GM21528 (cell line): Measurements from ENCODE around the gene ZNF724.
"Not testable (repeated sequence)": the region's sequence is repeated elsewhere in the genome, so short reads cannot be mapped to it uniquely, and the experiment has no call there.

Experiments
- ATAC-seq: cut with Tn5 transposase; IDR thresholded peaks from one replicate; pipeline ENCODE4 v1.9.1; 2021; ENCODE audit warnings: mild to moderate bottlenecking, moderate library complexity; ENCODE audit not compliant: unreplicated experiment, low FRiP score

Gene ZNF724

DNA sequence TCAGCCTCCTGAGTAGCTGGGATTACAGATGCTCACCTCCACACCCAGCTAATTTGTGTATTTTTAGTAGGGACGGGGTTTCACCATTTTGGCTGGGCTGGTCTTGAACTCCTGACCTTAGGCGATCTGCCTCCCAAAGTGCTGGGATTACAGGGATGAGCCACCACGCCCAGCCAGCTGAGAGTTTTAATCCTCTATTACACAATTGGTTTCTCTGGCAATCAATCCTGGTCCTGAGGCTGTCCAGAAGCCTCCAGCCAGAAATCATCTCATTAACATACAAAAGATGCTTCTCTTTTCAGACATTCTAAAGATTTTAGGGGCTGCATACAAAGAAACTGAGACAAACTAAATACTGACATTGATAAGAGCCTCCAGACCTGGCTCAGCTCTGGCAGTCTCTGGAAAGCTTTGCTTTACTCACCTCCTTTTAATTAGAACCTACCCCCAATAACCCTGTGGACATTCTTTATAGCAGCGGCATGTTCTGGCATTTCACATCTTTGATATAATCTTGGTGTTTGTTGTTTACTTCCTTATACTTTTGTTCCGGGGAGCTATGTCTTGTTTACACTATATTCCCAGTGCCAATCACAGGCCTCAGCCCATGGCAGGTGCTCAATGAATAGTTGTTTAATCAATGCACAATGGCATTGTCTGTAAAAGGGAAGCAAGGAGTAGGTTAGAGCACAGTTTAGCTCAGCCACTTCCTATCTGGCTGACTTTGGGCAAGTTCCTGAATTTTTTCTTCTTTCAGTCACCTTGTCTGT is 4.1 kb upstream of the ZNF724 start:
- no peak for ATAC-seq

DNA sequence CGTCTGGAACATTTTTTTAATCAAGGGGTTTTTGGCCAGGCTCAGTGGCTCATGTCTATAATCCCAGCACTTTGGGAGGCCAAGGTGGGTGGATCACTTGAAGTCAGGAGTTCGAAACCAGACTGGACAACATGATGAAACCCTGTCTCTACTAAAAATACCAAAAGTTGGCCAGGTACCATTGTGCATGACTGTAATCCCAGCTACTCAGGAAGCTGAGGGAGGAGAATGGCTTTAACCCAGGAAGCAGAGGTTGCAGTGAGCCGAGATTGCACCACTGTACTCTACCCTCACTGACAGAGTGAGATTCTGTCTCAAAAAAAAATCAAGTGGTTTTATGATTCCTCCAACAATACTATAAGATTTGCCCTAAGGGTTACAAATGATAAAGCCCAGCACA is 3.1 kb upstream of the ZNF724 start:
- ATAC-seq = not testable (repeated sequence)

DNA sequence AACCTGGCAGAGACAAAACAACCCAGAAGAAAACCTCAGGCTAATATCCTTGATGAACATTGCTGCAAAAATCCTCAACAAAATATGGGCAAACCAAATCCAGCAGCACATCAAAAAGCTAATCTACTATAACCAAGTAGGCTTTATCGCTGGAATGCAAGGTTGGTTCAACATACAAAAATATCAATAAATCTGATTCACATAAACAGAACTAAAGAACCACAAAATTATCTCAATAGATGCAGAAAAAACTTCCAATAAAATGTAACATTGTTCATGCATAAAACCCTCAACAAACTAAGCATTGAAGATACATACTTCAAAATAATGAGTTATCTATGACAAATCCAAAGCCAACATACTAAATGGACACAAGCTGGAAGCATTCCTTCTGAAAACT is 8.8 kb downstream of the ZNF724 start:
- no peak for ATAC-seq

DNA sequence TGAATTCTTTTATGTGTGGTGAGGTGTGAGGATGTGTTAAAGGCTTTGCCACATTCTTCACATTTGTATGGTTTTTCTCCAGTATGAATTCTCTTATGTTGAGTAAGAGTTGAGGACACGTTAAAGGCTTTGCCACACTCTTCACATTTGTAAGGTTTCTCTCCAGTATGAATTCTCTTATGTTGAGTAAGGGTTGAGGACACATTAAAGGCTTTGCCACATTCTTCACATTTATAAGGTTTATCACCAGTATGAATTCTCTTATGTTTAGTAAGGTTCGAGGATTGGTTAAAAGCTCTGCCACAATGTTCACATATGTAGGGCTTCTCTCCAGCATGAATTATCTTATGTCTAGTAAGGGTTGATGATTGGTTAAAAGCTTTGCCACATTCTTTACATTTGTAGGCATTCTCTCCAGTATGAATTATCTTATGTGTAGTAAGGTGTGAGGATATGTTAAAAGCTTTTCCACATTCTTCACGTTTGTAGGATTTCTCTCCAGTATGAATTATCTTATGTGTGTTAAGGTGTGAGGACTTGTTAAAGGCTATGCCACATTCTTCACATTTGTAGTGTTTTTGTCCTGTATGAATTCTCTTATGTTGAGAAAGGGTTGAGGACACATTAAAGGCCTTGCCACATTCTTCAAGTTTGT is 27.1 kb downstream of the ZNF724 start:
- ATAC-seq = no peak

DNA sequence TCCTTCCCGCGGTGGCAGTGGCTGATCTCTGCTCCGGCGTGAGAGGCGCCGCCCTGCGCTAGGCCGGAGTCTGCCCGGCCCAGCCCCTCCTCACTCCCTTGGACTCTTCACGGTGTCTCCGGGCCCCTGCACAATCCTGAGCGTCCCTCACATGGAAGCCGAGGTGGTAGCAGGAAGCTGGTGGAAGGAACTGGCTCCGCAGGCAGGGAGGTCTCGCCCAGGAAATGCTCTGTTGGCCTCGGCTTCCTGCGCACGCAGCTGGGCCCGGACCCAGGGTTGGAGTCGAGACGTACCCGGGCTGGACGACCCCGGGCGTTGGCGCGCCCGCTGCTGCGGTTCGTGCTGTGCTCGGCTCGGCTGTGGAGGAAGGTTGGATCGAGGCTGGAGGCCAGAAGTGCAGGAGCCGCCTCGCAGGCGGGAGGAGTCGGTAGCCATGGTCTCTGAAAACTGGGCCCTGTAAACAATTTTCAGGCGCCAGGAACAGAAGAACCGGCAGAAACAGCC is 46.3 kb downstream of the ZNF724 start:
- no peak for ATAC-seq

DNA sequence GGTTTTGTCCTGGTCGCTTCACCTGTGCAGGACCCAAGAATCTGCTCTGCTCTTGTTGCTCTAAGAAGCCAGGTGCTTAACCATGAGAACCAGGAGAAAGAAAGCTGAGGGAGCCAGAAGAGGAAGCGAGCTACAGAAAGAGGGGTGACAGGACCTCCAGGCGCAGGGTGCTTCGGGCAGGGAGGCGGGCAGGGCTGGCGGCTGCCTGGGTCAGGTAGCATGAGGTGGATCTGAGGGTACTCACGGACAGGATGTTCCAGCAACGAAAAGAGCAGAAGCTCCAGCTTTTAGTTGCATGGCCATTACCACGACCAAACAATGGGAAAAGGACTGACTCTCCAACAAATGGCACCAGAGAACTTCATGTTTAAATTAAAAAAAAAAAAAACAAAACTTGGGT is 59.9 kb downstream of the ZNF724 start:
- ATAC-seq = no peak

DNA sequence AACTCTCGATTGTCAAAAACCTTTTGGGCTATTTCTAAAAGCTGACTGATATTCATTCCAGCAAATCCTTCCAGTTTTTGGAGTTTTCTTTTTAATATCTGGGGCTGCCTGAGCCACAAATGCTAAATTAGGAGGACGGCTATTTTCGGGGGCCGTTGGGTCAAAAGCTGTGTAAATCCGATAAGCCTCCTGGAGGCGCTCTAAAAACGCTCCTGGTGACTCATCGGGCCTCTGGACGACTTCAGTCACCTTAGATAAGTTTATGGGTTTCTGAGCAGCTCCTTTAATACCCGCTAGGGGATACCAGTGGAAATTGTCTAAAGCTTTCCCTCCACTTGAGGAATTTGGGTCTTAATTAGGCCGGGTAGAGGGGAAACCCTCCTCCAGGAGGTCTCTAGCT is 66.9 kb downstream of the ZNF724 start:
- no peak for ATAC-seq
